Measurements from ENCODE around the gene SLAMF9. TPM values are rescaled to one million over a fixed set of nuclear protein-coding genes. Genes with fewer than 3 reads are reported as not detected.
"Not testable (repeated sequence)": the region's sequence is repeated elsewhere in the genome, so short reads cannot be mapped to it uniquely, and the experiment has no call there.

The SLAMF9 gene
- total RNA-seq, 4 donors from 2014 or later, result not detected

- no peak overlapping the region for H3K4me3 ChIP-seq (ENCODE audit: low read depth, poor library complexity, severe bottlenecking)
- DNase-seq (ENCODE audit: low spot score in 2 of 2), result no peak
- WGBS, 2 donors, result 64 to 66% methylated on average over 10 of the region's 10 CpGs
- intact Hi-C loops (cut with DNase I; ENCODE audit: low total_unique reads), result no loop called here
- no peak for TF ChIP-seq POLR2A (IDR thresholded peaks at IDR 0.05)
Measured at GRCh38 chr1:159914252-159915018, 39.6 kb downstream of the SLAMF9 start.

DNA sequence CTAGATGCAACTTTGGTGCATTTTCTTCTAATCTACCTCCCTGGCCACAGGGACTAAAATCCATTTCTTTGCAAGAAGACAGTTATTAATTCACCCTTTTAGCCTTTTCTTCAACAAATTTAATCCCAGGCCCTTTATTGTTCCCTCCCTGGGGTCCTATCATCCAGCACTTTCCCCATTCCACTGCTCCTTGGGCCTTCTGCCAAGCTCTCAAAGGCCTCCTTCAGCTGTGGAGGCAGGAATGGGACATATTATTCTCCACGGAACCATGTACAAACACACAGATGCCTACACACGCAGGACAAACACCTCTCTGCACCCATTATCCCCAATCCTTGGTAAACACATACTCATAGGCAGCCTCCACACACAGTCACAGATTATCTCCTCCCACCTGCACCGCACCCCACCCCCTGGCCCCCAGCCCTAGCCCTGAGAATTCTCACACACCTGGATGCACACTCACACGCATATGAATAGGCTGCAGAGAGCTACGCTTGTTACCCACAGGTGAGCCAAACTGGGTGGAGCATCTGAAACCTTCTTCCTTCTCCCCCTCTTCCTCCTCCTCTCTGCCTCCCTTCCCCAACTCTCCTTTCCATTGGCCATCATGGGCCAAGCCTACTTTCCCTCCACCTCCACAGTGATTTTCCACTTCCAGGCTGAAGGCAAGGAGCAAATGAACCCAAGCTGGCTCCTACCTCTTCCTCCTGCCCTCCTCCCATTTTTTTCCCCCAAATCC, 40.4 kb downstream of the SLAMF9 start:
- WGBS, 2 donors, result 36 to 54% methylated on average over 5 of the region's 5 CpGs
- no peak overlapping the region for H3K4me3 ChIP-seq (ENCODE audit: low read depth, poor library complexity, severe bottlenecking)
- intact Hi-C loops (cut with DNase I; ENCODE audit: low total_unique reads), result no loop called here
- TF ChIP-seq CTCF (IDR thresholded peaks at IDR 0.05), result no peak
- no peak for TF ChIP-seq POLR2A (IDR thresholded peaks at IDR 0.05)
- peak in 1 of 2 donors; percentile 68 for DNase-seq (ENCODE audit: low spot score in 2 of 2)

- TF ChIP-seq CTCF (IDR thresholded peaks at IDR 0.05) (no peak), POLR2A (IDR thresholded peaks at IDR 0.05) (no peak)
- no peak for DNase-seq (ENCODE audit: low spot score in 2 of 2)
- intact Hi-C loops (cut with DNase I; ENCODE audit: low total_unique reads), result no loop called here
- WGBS, 2 donors, result 67 to 76% methylated on average over 6 of the region's 6 CpGs
- no peak overlapping the region for H3K4me3 ChIP-seq (ENCODE audit: low read depth, poor library complexity, severe bottlenecking)
Measured at GRCh38 chr1:159911326-159912070, 42.5 kb downstream of the SLAMF9 start.

DNA sequence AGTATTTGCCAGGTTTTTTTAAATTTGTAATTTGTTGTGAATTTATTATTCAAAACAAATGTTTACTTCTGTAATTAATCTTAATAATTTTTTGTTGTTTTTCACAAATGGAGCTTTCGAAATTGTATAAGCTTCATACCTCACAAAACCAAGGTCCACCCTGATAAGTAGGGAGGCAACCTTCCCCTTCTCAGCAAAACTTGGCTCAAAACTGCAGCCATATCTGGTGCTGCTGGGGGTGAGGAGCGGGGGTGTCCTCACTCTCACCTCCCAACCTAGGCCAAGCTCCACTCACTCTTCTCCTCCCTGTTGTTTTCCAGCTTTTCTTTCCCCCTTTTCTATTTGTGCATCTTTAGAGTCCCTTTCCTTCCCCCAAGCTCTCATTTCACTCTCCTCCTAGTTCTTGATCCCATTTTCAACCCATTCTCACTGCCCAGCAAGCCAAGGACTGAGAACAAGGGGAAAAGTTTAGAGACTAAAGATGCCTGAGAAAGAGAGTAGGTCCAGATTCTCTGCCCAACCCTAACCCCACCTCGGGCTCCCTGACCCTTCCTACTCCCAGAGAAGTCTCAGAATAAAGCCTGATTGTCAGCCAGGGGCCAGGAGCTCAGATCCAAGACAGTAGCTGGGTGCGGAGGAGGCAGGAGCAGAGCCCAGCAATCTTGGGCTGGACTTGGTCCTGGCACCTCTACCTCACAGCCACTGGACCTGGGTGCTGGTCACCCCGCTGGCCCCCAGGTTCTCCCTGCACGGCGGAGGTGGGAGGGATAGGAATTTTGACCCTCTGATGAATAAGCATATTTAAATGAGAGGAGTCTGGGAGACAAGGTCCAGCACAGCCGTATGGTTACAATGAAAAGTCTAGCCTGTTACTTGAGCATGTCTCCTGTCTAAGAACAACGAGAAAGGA, 45.8 kb downstream of the SLAMF9 start:
- intact Hi-C loops (cut with DNase I; ENCODE audit: low total_unique reads), result no loop called here

GRCh38 chr1:159906960-159907359, 47.1 kb downstream of the SLAMF9 start:
- DNase-seq (ENCODE audit: low spot score in 2 of 2), result no peak
- WGBS, 2 donors, result 39 to 48% methylated on average over 1 of the region's 1 CpG
- TF ChIP-seq CTCF (IDR thresholded peaks at IDR 0.05) (no peak), POLR2A (IDR thresholded peaks at IDR 0.05) (no peak)
- H3K4me3 ChIP-seq (ENCODE audit: low read depth, poor library complexity, severe bottlenecking), result no peak overlapping the region
- intact Hi-C loops (cut with DNase I; ENCODE audit: low total_unique reads), result no loop called here

More for the DNA sequence above, 45.8 kb downstream of the SLAMF9 start:
- WGBS, 2 donors, result 88% methylated on average over 8 to 9 of the region's 9 CpGs
- TF ChIP-seq POLR2A (IDR thresholded peaks at IDR 0.05), result no peak
- no peak for TF ChIP-seq CTCF (IDR thresholded peaks at IDR 0.05)
- no peak overlapping the region for H3K4me3 ChIP-seq (ENCODE audit: low read depth, poor library complexity, severe bottlenecking)
- DNase-seq (ENCODE audit: low spot score in 2 of 2), result peak in 1 of 2 donors; percentile 21

GRCh38 chr1:159904036-159904435, 50.0 kb downstream of the SLAMF9 start:
- WGBS, 2 donors, result 64 to 81% methylated on average over 3 of the region's 3 CpGs
- H3K4me3 ChIP-seq (ENCODE audit: low read depth, poor library complexity, severe bottlenecking); DNase-seq (ENCODE audit: low spot score in 2 of 2); intact Hi-C loops (cut with DNase I; ENCODE audit: low total_unique reads): not testable (repeated sequence)
